HepG2 (cell line): Measurements from ENCODE around the gene GALNT18. TPM values are rescaled to one million over a fixed set of nuclear protein-coding genes. Genes with fewer than 3 reads are reported as not detected.

Experiments
- ATAC-seq: fragments of 200-7000 bp; cut with Tn5 transposase; 3 replicates; pipeline ENCODE4 v1.9.1; 2020; ENCODE audit warnings: mild to moderate bottlenecking, moderate library complexity
- BruUV-seq: library from RNA; stranded (reverse); fragments of 400-500 nt; replicated peaks from 2 replicates; lab custom pipeline; 2021; lab: Mats Ljungman, UMichigan
- CTCF ChIA-PET: fragments of 300-600 bp; formaldehyde crosslinking; extraction: SDS; loops from one replicate; lab custom pipeline; 2021; ENCODE audit warnings: low total read pairs, inconsistent platforms, low intra/inter-chr PET ratio; lab: Yijun Ruan, JAX
- POLR2A ChIA-PET: fragments of 350-600 bp; sonication (Branson Sonifier 250); formaldehyde crosslinking; loops from one replicate; lab custom pipeline; 2020; ENCODE audit warnings: antibody characterized with exemption, inconsistent platforms; lab: Yijun Ruan, JAX
- DNase-seq: peaks from one replicate; pipeline ENCODE4 v3.0.0-alpha.2; 2015; ENCODE audit warnings: low spot score
- FAIRE-seq: peaks from 3 replicates; lab custom pipeline; 2011; peaks lifted over from hg19 to GRCh38; lab: Jason Lieb, UNC
- H2AFZ ChIP-seq: one replicate; pipeline ENCODE4 v1.6.1; 2011; ENCODE audit warnings: low read length, inconsistent platforms
- H3K27ac ChIP-seq: fragments of 300-600 bp; 3 replicates; pipeline ENCODE4 v1.8.0; 2011; ENCODE audit warnings: mixed run types, mild to moderate bottlenecking, mixed read lengths, low read length, inconsistent platforms; ENCODE audit not compliant: insufficient read depth; ENCODE audit errors: extremely low read length
- H3K27me3 ChIP-seq, 2 experiments: fragments of 200-600 bp in 1 of 2; 2 replicates in 1 of 2; 3 replicates in 1 of 2; pipeline versions ENCODE4 v1.6.0 to v1.8.0; 2011; ENCODE audit warnings: low read length in 2 of 2, mild to moderate bottlenecking in 2 of 2, moderate library complexity in 2 of 2, inconsistent platforms in 1 of 2; ENCODE audit not compliant: insufficient read depth in 2 of 2, control insufficient read depth in 1 of 2
- H3K36me3 ChIP-seq, 2 experiments: fragments of 200-600 bp in 1 of 2; replicated peaks in 1 of 2; 2 replicates in 1 of 2; 3 replicates in 1 of 2; pipeline versions ENCODE4 v1.5.1 to v1.8.0; 2011; ENCODE audit warnings: low read length in 2 of 2, inconsistent platforms in 1 of 2; ENCODE audit not compliant: insufficient read depth in 2 of 2, control insufficient read depth in 1 of 2
- H3K4me1 ChIP-seq: 2 replicates; pipeline ENCODE4 v1.5.1; 2012; ENCODE audit warnings: low read length, inconsistent platforms; ENCODE audit not compliant: insufficient read depth
- H3K4me2 ChIP-seq: 2 replicates; pipeline ENCODE4 v1.6.0; 2011; ENCODE audit warnings: low read depth, low read length, inconsistent platforms
- H3K4me3 ChIP-seq, 3 experiments: fragments of 200-600 bp in 1 of 3; sonication (generic), shearing (Covaris generic) in 1 of 3; replicated peaks in 1 of 3; 2 replicates each; pipeline ENCODE4 v1.5.1; 2011 to 2016; ENCODE audit warnings: low read length in 3 of 3, inconsistent platforms in 2 of 3, low read depth in 2 of 3, mild to moderate bottlenecking in 2 of 3, control low read depth in 1 of 3, mixed read lengths in 1 of 3; ENCODE audit not compliant: insufficient read depth in 1 of 3
- H3K79me2 ChIP-seq: one replicate; pipeline ENCODE4 v1.6.1; 2011; ENCODE audit warnings: low read length, inconsistent platforms; ENCODE audit not compliant: insufficient read depth
- H3K9ac ChIP-seq: 2 replicates; pipeline ENCODE4 v1.6.0; 2011; ENCODE audit warnings: mild to moderate bottlenecking, low read depth, low read length, inconsistent platforms; ENCODE audit not compliant: insufficient read depth
- H3K9me3 ChIP-seq: 2 replicates; pipeline ENCODE4 v1.5.1; 2012; ENCODE audit warnings: mild to moderate bottlenecking, low read length
- H4K20me1 ChIP-seq: 2 replicates; pipeline ENCODE4 v1.6.0; 2011; ENCODE audit warnings: inconsistent platforms, mild to moderate bottlenecking, low read length, moderate library complexity; ENCODE audit not compliant: insufficient read depth
- CREB3 ChIP-seq: sonication (generic); formaldehyde crosslinking; IDR thresholded peaks from 2 replicates; pipeline ENCODE4 v1.5.0; 2020; ENCODE audit warnings: missing genetic modification reagents
- DDIT3 ChIP-seq: sonication (generic); formaldehyde crosslinking; IDR thresholded peaks from 2 replicates; pipeline ENCODE4 v1.4.0; 2020; ENCODE audit warnings: mild to moderate bottlenecking, missing genetic modification reagents
- FUBP1 ChIP-seq: sonication (generic); formaldehyde crosslinking; IDR thresholded peaks from 2 replicates; pipeline ENCODE4 v1.5.1; 2020; ENCODE audit warnings: missing genetic modification reagents, mild to moderate bottlenecking, borderline replicate concordance
- GATA4 ChIP-seq: sonication (generic); IDR thresholded peaks from 2 replicates; pipeline ENCODE4 v1.6.1; 2016; ENCODE audit warnings: antibody characterized with exemption, low read depth, borderline replicate concordance
- HMG20B ChIP-seq: conservative IDR thresholded peaks from 2 replicates; pipeline ENCODE4 v1.6.1; 2016; ENCODE audit warnings: missing genetic modification reagents, missing compliant biosample characterization
- HOXA5 ChIP-seq: sonication (generic); formaldehyde crosslinking; IDR thresholded peaks from 2 replicates; pipeline ENCODE4 v1.4.0; 2020; ENCODE audit warnings: missing genetic modification reagents
- NCOA2 ChIP-seq: sonication (generic); formaldehyde crosslinking; IDR thresholded peaks from 2 replicates; pipeline ENCODE4 v1.8.0; 2022; ENCODE audit warnings: inconsistent platforms
- NR2C2 ChIP-seq: sonication (generic); formaldehyde crosslinking; IDR thresholded peaks from 2 replicates; pipeline ENCODE4 v1.4.0; 2020; ENCODE audit warnings: missing genetic modification reagents, mild to moderate bottlenecking, moderate library complexity, borderline replicate concordance
- RXRB ChIP-seq: IDR thresholded peaks from 2 replicates; pipeline ENCODE4 v1.6.1; 2016; ENCODE audit warnings: borderline replicate concordance, missing genetic modification reagents, missing compliant biosample characterization
- TOE1 ChIP-seq: sonication (generic); formaldehyde crosslinking; IDR thresholded peaks from 2 replicates; pipeline ENCODE4 v1.4.0; 2020; ENCODE audit warnings: mild to moderate bottlenecking, missing genetic modification reagents
- ZNF20 ChIP-seq: sonication (generic); formaldehyde crosslinking; IDR thresholded peaks from 2 replicates; pipeline ENCODE4 v1.4.0; 2020; ENCODE audit warnings: mild to moderate bottlenecking, moderate library complexity, missing genetic modification reagents
- ZNF253 ChIP-seq: sonication (generic); formaldehyde crosslinking; IDR thresholded peaks from 2 replicates; pipeline ENCODE4 v1.8.0; 2022; ENCODE audit warnings: mild to moderate bottlenecking, missing genetic modification reagents, borderline replicate concordance
- ZNF383 ChIP-seq: sonication (generic); formaldehyde crosslinking; IDR thresholded peaks from 2 replicates; pipeline ENCODE4 v1.4.0; 2020; ENCODE audit warnings: missing genetic modification reagents, mild to moderate bottlenecking, borderline replicate concordance
- ZNF431 ChIP-seq: sonication (generic); formaldehyde crosslinking; IDR thresholded peaks from 2 replicates; pipeline ENCODE4 v1.9.0; 2022; ENCODE audit warnings: missing genetic modification reagents, low read depth, mild to moderate bottlenecking, borderline replicate concordance
- WGBS: methylation state at CpG from one replicate; pipeline ENCODE4 v1.1.6; 2017; ENCODE audit warnings: low lambda C conversion rate; 5-methylcytosine and 5-hydroxymethylcytosine counted together
- in situ Hi-C: cut with HindIII; loops from 2 replicates; pipeline ENCODE4 v1.10.0; 2017; ENCODE audit warnings: low pct_unique_long_range_greater_than_20kb; ENCODE audit not compliant: extremely low pct_ligation_motif_present
- intact Hi-C: fragments of 100-400 bp; cut with micrococcal nuclease; formaldehyde crosslinking; loops from one replicate; pipeline ENCODE4 v1.10.0; 2022; ENCODE audit not compliant: unreplicated experiment
- polyA plus RNA-seq, 8 experiments: library from polyadenylated mRNA; depleted of rRNA in 3 of 8; stranded (reverse) in 7 of 8; unstranded in 1 of 8; fragments of >200 nt; fragmentation: Illumina TruSeq in 4 of 8; extraction: Trizol in 4 of 8; gene quantifications; 2 replicates each; pipeline versions ENCODE4 v1.2.1 to v1.2.3, GENCODE V29; 2011 to 2016; ENCODE audit warnings: low read depth in 4 of 8, missing spikeins in 1 of 8, mixed read lengths in 1 of 8; ENCODE audit not compliant: insufficient read depth in 1 of 8
- total RNA-seq, 5 experiments: library from RNA; depleted of rRNA; stranded (reverse); fragments of >200 nt; fragmentation: Illumina TruSeq; extraction: Trizol; gene quantifications; 2 replicates each; pipeline ENCODE4 v1.2.3, GENCODE V29; 2016; ENCODE audit warnings: low read depth in 1 of 5

GALNT18 gene
- total and polyA plus RNA-seq, 2 of the 13 experiments (the other 11 are each of a cell fraction or from before 2014, with no cell fraction given) = 0.11 TPM; not detected in 1

- CTCF ChIA-PET = no interaction called here
- no peaks in the 10 kb centered on the region for H3K4me1 ChIP-seq
- H3K79me2 ChIP-seq = no peaks in the 10 kb centered on the region
- POLR2A ChIA-PET = no interaction called here
- H4K20me1 ChIP-seq = no peaks in the 10 kb centered on the region
- 0% methylated on average over 4 of the region's 4 CpGs for WGBS
- no TSS peak for BruUV-seq
- TF ChIP-seq DDIT3 (no peak), ZNF431 (CRISPR knock-in tag) (no peak), HMG20B (CRISPR knock-in tag) (no peak), TOE1 (CRISPR knock-in tag) (no peak)
- FAIRE-seq (no peak), DNase-seq (no peak), ATAC-seq (no peak)
- H3K36me3 ChIP-seq = no peaks in the 10 kb centered on the region
- intact Hi-C loops = no loop called here
- in situ Hi-C loops = no loop called here
- peaks cover 2 to 15% of the 10 kb centered on the region in 2 experiments; a peak in 4 of 5 replicates for H3K27me3 ChIP-seq
- H3K4me2 ChIP-seq = no peak overlapping the region
- H3K9me3 ChIP-seq = no peaks in the 10 kb centered on the region
- H3K9ac ChIP-seq = no peak overlapping the region
- no peak overlapping the region for H3K27ac ChIP-seq
- H3K4me3 ChIP-seq = no peak overlapping the region
- no peak overlapping the region for H2AFZ ChIP-seq
Measured at GRCh38 chr11:11476971-11477645, 144.7 kb downstream of the GALNT18 start.

GRCh38 chr11:11476499-11476898 is 145.3 kb downstream of the GALNT18 start:
- no peak overlapping the region for H2AFZ ChIP-seq
- H4K20me1 ChIP-seq = no peaks in the 10 kb centered on the region
- ATAC-seq = no peak
- H3K9ac ChIP-seq = no peak overlapping the region
- in situ Hi-C loops = no loop called here
- WGBS = 4% methylated on average over 2 of the region's 2 CpGs
- ChIA-PET POLR2A (no interaction called here), CTCF (no interaction called here)
- no peak overlapping the region for H3K4me2 ChIP-seq
- peaks cover 2 to 10% of the 10 kb centered on the region in 2 experiments; a peak in 4 of 5 replicates for H3K27me3 ChIP-seq
- H3K36me3 ChIP-seq = no peaks in the 10 kb centered on the region
- H3K4me1 ChIP-seq = no peaks in the 10 kb centered on the region
- FAIRE-seq = no peak
- no peak overlapping the region for H3K4me3 ChIP-seq
- intact Hi-C loops = no loop called here
- no peak overlapping the region for H3K27ac ChIP-seq
- H3K9me3 ChIP-seq = no peaks in the 10 kb centered on the region
- no peaks in the 10 kb centered on the region for H3K79me2 ChIP-seq
- BruUV-seq = no TSS peak
- DNase-seq = no peak
- TF ChIP-seq NCOA2 (CRISPR knock-in tag) (no peak), FUBP1 (CRISPR knock-in tag) (no peak), RXRB (CRISPR knock-in tag) (no peak), NR2C2 (CRISPR knock-in tag) (no peak), HOXA5 (no peak), CREB3 (CRISPR knock-in tag) (no peak), ZNF253 (no peak), ZNF383 (CRISPR knock-in tag) (no peak), GATA4 (no peak), ZNF20 (no peak)
